ENCODE results near the gene STBD1.

DNA sequence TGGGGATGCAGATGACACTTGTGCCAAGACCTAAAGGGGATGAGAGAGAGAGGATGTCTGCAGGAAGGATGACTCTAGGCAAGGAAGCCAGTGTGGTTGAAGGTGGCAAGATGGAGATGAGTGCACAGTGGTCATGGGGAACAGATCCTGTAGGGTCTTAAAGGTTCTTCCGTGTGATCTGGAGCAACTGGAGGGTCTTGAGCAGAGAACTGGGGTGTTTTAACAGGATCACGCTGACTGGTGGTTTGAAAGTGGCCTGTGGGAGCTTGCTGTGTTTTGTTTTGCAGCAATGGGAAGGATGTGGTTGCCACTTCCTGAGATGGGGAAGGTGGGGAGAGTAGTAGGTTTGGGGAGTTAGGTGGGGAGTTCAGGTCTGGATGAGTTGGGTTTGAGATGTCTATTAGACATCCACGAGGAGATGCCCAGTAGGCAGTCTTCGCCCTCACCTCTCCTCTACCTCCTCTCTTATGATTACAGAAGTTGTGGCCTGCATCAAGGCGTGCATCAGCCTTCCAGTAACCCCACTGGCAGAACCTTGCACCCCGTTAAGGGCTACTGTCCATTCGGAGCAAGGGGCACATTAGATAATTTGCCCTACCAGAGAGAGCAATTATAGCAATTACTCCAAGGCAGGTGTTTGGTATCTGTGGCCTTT is 1.4 kb upstream of the STBD1 start:
- TF ChIP-seq, protein P1, sequence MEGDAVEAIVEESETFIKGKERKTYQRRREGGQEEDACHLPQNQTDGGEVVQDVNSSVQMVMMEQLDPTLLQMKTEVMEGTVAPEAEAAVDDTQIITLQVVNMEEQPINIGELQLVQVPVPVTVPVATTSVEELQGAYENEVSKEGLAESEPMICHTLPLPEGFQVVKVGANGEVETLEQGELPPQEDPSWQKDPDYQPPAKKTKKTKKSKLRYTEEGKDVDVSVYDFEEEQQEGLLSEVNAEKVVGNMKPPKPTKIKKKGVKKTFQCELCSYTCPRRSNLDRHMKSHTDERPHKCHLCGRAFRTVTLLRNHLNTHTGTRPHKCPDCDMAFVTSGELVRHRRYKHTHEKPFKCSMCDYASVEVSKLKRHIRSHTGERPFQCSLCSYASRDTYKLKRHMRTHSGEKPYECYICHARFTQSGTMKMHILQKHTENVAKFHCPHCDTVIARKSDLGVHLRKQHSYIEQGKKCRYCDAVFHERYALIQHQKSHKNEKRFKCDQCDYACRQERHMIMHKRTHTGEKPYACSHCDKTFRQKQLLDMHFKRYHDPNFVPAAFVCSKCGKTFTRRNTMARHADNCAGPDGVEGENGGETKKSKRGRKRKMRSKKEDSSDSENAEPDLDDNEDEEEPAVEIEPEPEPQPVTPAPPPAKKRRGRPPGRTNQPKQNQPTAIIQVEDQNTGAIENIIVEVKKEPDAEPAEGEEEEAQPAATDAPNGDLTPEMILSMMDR (IDR thresholded peaks at IDR 0.05) = no peak
- no peak for TF ChIP-seq POLR2A (IDR thresholded peaks at IDR 0.05)

Data from lower leg skin (tissue), 3 donors.